Ovary (tissue), 3 donors: Measurements from ENCODE around the gene TXNDC2.

Experiments used
- CTCF ChIP-seq, 3 donors: fragments of 450-650 bp in 2 of 3; fragments of 200-600 bp in 1 of 3; IDR thresholded peaks; one replicate each; pipeline versions ENCODE4 v1.5.1 to v1.8.0; 2016 to 2022; ENCODE audit warnings: antibody characterized with exemption in 3 of 3, mild to moderate bottlenecking in 1 of 3
- EP300 ChIP-seq: sonication (generic); formaldehyde crosslinking; IDR thresholded peaks from one replicate; pipeline ENCODE4 v1.6.1; 2017; ENCODE audit warnings: antibody characterized with exemption
- POLR2A ChIP-seq: fragments of 450-650 bp; IDR thresholded peaks from one replicate; pipeline ENCODE4 v1.6.1; 2017; ENCODE audit warnings: antibody characterized with exemption, mild to moderate bottlenecking, moderate library complexity
- donor health status: DM: no; HTN: no; CAD: no.

- TF ChIP-seq CTCF (IDR thresholded peaks at IDR 0.05) (no peak), EP300 (no peak), POLR2A (no peak)
Observed at GRCh38 chr18:9914584-9915290, 29.0 kb downstream of the TXNDC2 start.
